Neural cell (in vitro differentiated cells): Measurements from ENCODE around the gene ZNF71. TPM values are rescaled to one million over a fixed set of nuclear protein-coding genes. Genes with fewer than 3 reads are reported as not detected.

ENCODE experiments used
- H2AFZ ChIP-seq: fragments of 200-600, 300-800 bp; sonication (generic), shearing (Covaris generic); 2 replicates; pipeline ENCODE4 v1.6.0; 2014; ENCODE audit warnings: low read depth, mild to moderate bottlenecking, antibody characterized with exemption, low read length, moderate library complexity
- H3F3A ChIP-seq: fragments of 200-600 bp; shearing (Covaris generic); 2 replicates; pipeline ENCODE4 v1.6.1; 2016; ENCODE audit warnings: mild to moderate bottlenecking, moderate library complexity, mixed read lengths, antibody characterized with exemption, low read length; ENCODE audit not compliant: insufficient read depth, poor library complexity, severe bottlenecking
- H3K27ac ChIP-seq: fragments of 200-600, 300-800 bp; sonication (generic), shearing (Covaris generic); 2 replicates; pipeline ENCODE4 v1.5.1; 2014; ENCODE audit warnings: mild to moderate bottlenecking, low read length, moderate library complexity
- H3K27me3 ChIP-seq: fragments of 300-800, 200-600 bp; sonication (generic), shearing (Covaris generic); 2 replicates; pipeline ENCODE4 v1.6.0; 2014; ENCODE audit warnings: mild to moderate bottlenecking, low read depth, low read length, moderate library complexity; ENCODE audit not compliant: insufficient read depth
- H3K36me3 ChIP-seq: fragments of 300-800, 200-600 bp; sonication (generic), shearing (Covaris generic); 2 replicates; pipeline ENCODE4 v1.5.1; 2014; ENCODE audit warnings: mild to moderate bottlenecking, antibody characterized with exemption, low read length, moderate library complexity; ENCODE audit not compliant: insufficient read depth
- H3K4me2 ChIP-seq: fragments of 300-800, 200-600 bp; sonication (generic), shearing (Covaris generic); 2 replicates; pipeline ENCODE4 v1.6.0; 2014; ENCODE audit warnings: mild to moderate bottlenecking, low read length
- H3K4me3 ChIP-seq: fragments of 300-800, 200-600 bp; sonication (generic), shearing (Covaris generic); 2 replicates; pipeline ENCODE4 v1.5.1; 2014; ENCODE audit warnings: mild to moderate bottlenecking, low read length, moderate library complexity
- H3K79me2 ChIP-seq: fragments of 200-600 bp; shearing (Covaris generic); replicated peaks from 2 replicates; pipeline ENCODE4 v1.6.0; 2014; ENCODE audit warnings: mild to moderate bottlenecking, low read length, moderate library complexity; ENCODE audit not compliant: insufficient read depth
- H3K9ac ChIP-seq: fragments of 300-800, 200-600 bp; sonication (generic), shearing (Covaris generic); 2 replicates; pipeline ENCODE4 v1.6.1; 2016; ENCODE audit warnings: mild to moderate bottlenecking, low read length, mixed read lengths
- H3K9me2 ChIP-seq: fragments of 200-600 bp; shearing (Covaris generic); 2 replicates; pipeline ENCODE4 v1.6.1; 2016; ENCODE audit warnings: mild to moderate bottlenecking, low read length, mixed read lengths; ENCODE audit not compliant: insufficient read depth
- H3K9me3 ChIP-seq: fragments of 200-600, 300-800 bp; sonication (generic), shearing (Covaris generic); 2 replicates; pipeline ENCODE4 v1.6.1; 2016; ENCODE audit warnings: mild to moderate bottlenecking, mixed run types, low read length, moderate library complexity, mixed read lengths
- H4K20me1 ChIP-seq: fragments of 200-600 bp; shearing (Covaris generic); 2 replicates; pipeline ENCODE4 v1.6.1; 2016; ENCODE audit warnings: mild to moderate bottlenecking, mixed run types; ENCODE audit not compliant: insufficient read depth
- CTCF ChIP-seq: fragments of 450-650 bp; IDR thresholded peaks from 2 replicates; pipeline ENCODE4 v1.5.1; 2014; ENCODE audit warnings: antibody characterized with exemption, mild to moderate bottlenecking, moderate library complexity; ENCODE audit not compliant: poor library complexity, severe bottlenecking
- EP300 ChIP-seq: fragments of 450-650 bp; conservative IDR thresholded peaks from 2 replicates; pipeline ENCODE4 v1.6.1; 2014; ENCODE audit warnings: antibody characterized with exemption, mild to moderate bottlenecking, moderate library complexity; ENCODE audit not compliant: poor library complexity, severe bottlenecking
- EZH2 ChIP-seq: fragments of 200-600, 300-800 bp; shearing (Covaris generic), sonication (generic); IDR thresholded peaks from 2 replicates; pipeline ENCODE4 v1.6.1; 2014; ENCODE audit warnings: antibody characterized with exemption, low read length, borderline replicate concordance, mild to moderate bottlenecking; ENCODE audit not compliant: insufficient read depth, poor library complexity, severe bottlenecking
- MXI1 ChIP-seq: fragments of 450-650 bp; conservative IDR thresholded peaks from 2 replicates; pipeline ENCODE4 v1.6.1; 2014; ENCODE audit warnings: antibody characterized with exemption, mild to moderate bottlenecking; ENCODE audit not compliant: poor library complexity, severe bottlenecking
- POLR2AphosphoS5 ChIP-seq: IDR thresholded peaks from 2 replicates; pipeline ENCODE4 v1.6.1; 2012
- RAD21 ChIP-seq: fragments of 450-650 bp; conservative IDR thresholded peaks from 2 replicates; pipeline ENCODE4 v1.6.1; 2014; ENCODE audit warnings: antibody characterized with exemption, mild to moderate bottlenecking, moderate library complexity
- REST ChIP-seq: IDR thresholded peaks from 2 replicates; pipeline ENCODE4 v1.6.1; 2012; ENCODE audit warnings: borderline replicate concordance
- SMC3 ChIP-seq: fragments of 450-650 bp; conservative IDR thresholded peaks from 2 replicates; pipeline ENCODE4 v1.6.1; 2014; ENCODE audit warnings: antibody characterized with exemption, mild to moderate bottlenecking, moderate library complexity; ENCODE audit not compliant: poor library complexity
- TAF1 ChIP-seq: IDR thresholded peaks from 2 replicates; pipeline ENCODE4 v1.6.1; 2012; ENCODE audit warnings: low read depth
- polyA plus RNA-seq: library from polyadenylated mRNA; depleted of rRNA; stranded (reverse); fragments of >200 nt; gene quantifications from 2 replicates; pipeline ENCODE4 v1.2.3, GENCODE V29; 2014

ZNF71 gene
- polyA plus RNA-seq, 1 donor from 2014 or later = 28.8 TPM

- peaks cover 21% of the 10 kb centered on the region for H3K9me3 ChIP-seq
Observed at GRCh38 chr19:56566904-56567273, 28.2 kb upstream of the ZNF71 start.

GRCh38 chr19:56567274-56568120, 27.6 kb upstream of the ZNF71 start, which contains the start of gene ZNF470:
ZNF470 (plus strand) TSS chr19:56567468; CDS start chr19:56570312, 2,844 bp downstream.
- Histone ChIP-seq H3K4me2 (peak within 1 kb of the TSS; percentile 81), H3K4me3 (peak within 1 kb of the TSS; percentile 95), H3K9ac (peak within 1 kb of the TSS; percentile 93), H3K9me3 (peaks cover 21% of the 10 kb centered on the region), H3K27ac (peak within 1 kb of the TSS; percentile 87), H3K36me3 (peaks cover 28% of the 10 kb centered on the region), H3K9me2 (no peaks in the 10 kb centered on the region), H3F3A (no peaks in the 10 kb centered on the region), H2AFZ (peak within 1 kb of the TSS; percentile 100), H3K27me3 (no peaks in the 10 kb centered on the region), H4K20me1 (no peaks in the 10 kb centered on the region), H3K79me2 (peaks cover 5% of the 10 kb centered on the region)
- peak; percentile 40 for TF ChIP-seq RAD21
- no peak for TF ChIP-seq CTCF
- peak; percentile 30 for TF ChIP-seq SMC3
- TF ChIP-seq POLR2AphosphoS5 = peak; percentile 74
- no peak for TF ChIP-seq EP300
- TF ChIP-seq REST = peak; percentile 34
- no peak for TF ChIP-seq EZH2
- TF ChIP-seq MXI1 = peak; percentile 92
- peak; percentile 47 for TF ChIP-seq TAF1

More at GRCh38 chr19:56566904-56567273, 28.2 kb upstream of the ZNF71 start:
- Histone ChIP-seq H3K4me3 (peak overlapping the region; percentile 95), H3F3A (no peaks in the 10 kb centered on the region), H3K9ac (peak overlapping the region; percentile 93), H3K27me3 (no peaks in the 10 kb centered on the region), H3K36me3 (peaks cover 27% of the 10 kb centered on the region), H3K4me2 (peak overlapping the region; percentile 41), H2AFZ (peak overlapping the region; percentile 100), H4K20me1 (no peaks in the 10 kb centered on the region), H3K79me2 (peaks cover 5% of the 10 kb centered on the region), H3K9me2 (no peaks in the 10 kb centered on the region), H3K27ac (peak overlapping the region; percentile 87)
- no peak for TF ChIP-seq EP300
- TF ChIP-seq POLR2AphosphoS5 = no peak
- TF ChIP-seq TAF1 = no peak
- peak; percentile 33 for TF ChIP-seq SMC3
